KMS-11 (cell line): ENCODE results near the gene ASCC2.

Source experiments
- H2AFZ ChIP-seq: fragments of 200-600 bp; sonication (generic); 2 replicates; pipeline ENCODE4 v1.6.1; 2016; ENCODE audit warnings: antibody characterized with exemption, mixed run types, low read depth
- H3K27ac ChIP-seq: fragments of 200-600 bp; sonication (generic); 2 replicates; pipeline ENCODE4 v1.6.1; 2016; ENCODE audit warnings: mild to moderate bottlenecking, mixed run types
- H3K27me3 ChIP-seq: fragments of 200-600 bp; sonication (generic); 2 replicates; pipeline ENCODE4 v1.6.1; 2017; ENCODE audit warnings: mild to moderate bottlenecking, low read depth, mixed run types, moderate library complexity; ENCODE audit not compliant: insufficient read depth
- H3K36me3 ChIP-seq: fragments of 200-600 bp; sonication (generic); 2 replicates; pipeline ENCODE4 v1.6.1; 2017; ENCODE audit warnings: mild to moderate bottlenecking, mixed run types; ENCODE audit not compliant: insufficient read depth
- H3K4me1 ChIP-seq: fragments of 200-600 bp; sonication (generic); 2 replicates; pipeline ENCODE4 v1.6.1; 2016; ENCODE audit warnings: mild to moderate bottlenecking, low read depth, mixed run types; ENCODE audit not compliant: poor library complexity, severe bottlenecking
- H3K4me2 ChIP-seq: fragments of 200-600 bp; sonication (generic); 2 replicates; pipeline ENCODE4 v1.7.0; 2016; ENCODE audit warnings: mild to moderate bottlenecking, mixed run types
- H3K4me3 ChIP-seq: fragments of 200-600 bp; sonication (generic); IDR thresholded peaks from 2 replicates; pipeline ENCODE4 v1.6.1; 2017; ENCODE audit warnings: low read depth, low read length, mixed read lengths; ENCODE audit not compliant: insufficient read depth
- H3K79me2 ChIP-seq: fragments of 200-600 bp; sonication (generic); 2 replicates; pipeline ENCODE4 v1.6.1; 2016; ENCODE audit warnings: low read depth, mixed run types; ENCODE audit not compliant: insufficient read depth
- H3K9ac ChIP-seq: fragments of 200-600 bp; sonication (generic); 2 replicates; pipeline ENCODE4 v1.6.1; 2016; ENCODE audit warnings: mild to moderate bottlenecking, mixed run types
- H4K20me1 ChIP-seq: fragments of 200-600 bp; sonication (generic); 2 replicates; pipeline ENCODE4 v1.6.1; 2016; ENCODE audit warnings: mild to moderate bottlenecking, mixed run types; ENCODE audit not compliant: insufficient read depth
- CTCF ChIP-seq: fragments of 200-600 bp; sonication (generic); conservative IDR thresholded peaks from 2 replicates; pipeline ENCODE4 v1.6.1; 2017; ENCODE audit warnings: low read depth, mild to moderate bottlenecking, antibody characterized with exemption, low read length, moderate library complexity, mixed read lengths

Gene ASCC2

GRCh38 chr22:29748248-29748893 is 89.7 kb downstream of the ASCC2 start:
- TF ChIP-seq CTCF, result no peak
- Histone ChIP-seq H3K27me3 (no peaks in the 10 kb centered on the region), H3K36me3 (no peaks in the 10 kb centered on the region), H3K27ac (no peak overlapping the region), H2AFZ (no peak overlapping the region), H3K4me2 (no peak overlapping the region), H3K4me1 (no peaks in the 10 kb centered on the region), H4K20me1 (no peaks in the 10 kb centered on the region), H3K9ac (no peak overlapping the region), H3K79me2 (no peaks in the 10 kb centered on the region), H3K4me3 (no peak overlapping the region)

GRCh38 chr22:29747832-29748231 is 90.2 kb downstream of the ASCC2 start:
- no peak for TF ChIP-seq CTCF
- Histone ChIP-seq H3K79me2 (no peaks in the 10 kb centered on the region), H3K4me1 (no peaks in the 10 kb centered on the region), H3K27me3 (no peaks in the 10 kb centered on the region), H3K4me3 (no peak overlapping the region), H3K4me2 (no peak overlapping the region), H3K36me3 (no peaks in the 10 kb centered on the region), H3K27ac (no peak overlapping the region), H4K20me1 (no peaks in the 10 kb centered on the region), H3K9ac (no peak overlapping the region), H2AFZ (no peak overlapping the region)

- Histone ChIP-seq H4K20me1 (no peaks in the 10 kb centered on the region), H3K4me2 (no peak overlapping the region), H3K79me2 (no peaks in the 10 kb centered on the region), H3K36me3 (no peaks in the 10 kb centered on the region), H3K27me3 (no peaks in the 10 kb centered on the region), H3K4me1 (no peaks in the 10 kb centered on the region), H3K4me3 (no peak overlapping the region), H2AFZ (no peak overlapping the region), H3K27ac (no peak overlapping the region), H3K9ac (no peak overlapping the region)
- TF ChIP-seq CTCF, result no peak
Observed at GRCh38 chr22:29744902-29745301, 93.2 kb downstream of the ASCC2 start.

GRCh38 chr22:29742326-29742725 is 95.7 kb downstream of the ASCC2 start:
- TF ChIP-seq CTCF, result no peak
- no peak overlapping the region for H3K4me2 ChIP-seq

More at GRCh38 chr22:29742326-29742725, 95.7 kb downstream of the ASCC2 start:
- H2AFZ ChIP-seq, result no peak overlapping the region
- H3K9ac ChIP-seq, result no peak overlapping the region
- H4K20me1 ChIP-seq, result no peaks in the 10 kb centered on the region
- H3K4me3 ChIP-seq, result no peak overlapping the region
- H3K79me2 ChIP-seq, result no peaks in the 10 kb centered on the region
- H3K4me1 ChIP-seq, result no peaks in the 10 kb centered on the region
- H3K36me3 ChIP-seq, result no peaks in the 10 kb centered on the region
- H3K27me3 ChIP-seq, result no peaks in the 10 kb centered on the region
- H3K27ac ChIP-seq, result no peak overlapping the region
